ENCODE results near the gene CSTA.

DNA sequence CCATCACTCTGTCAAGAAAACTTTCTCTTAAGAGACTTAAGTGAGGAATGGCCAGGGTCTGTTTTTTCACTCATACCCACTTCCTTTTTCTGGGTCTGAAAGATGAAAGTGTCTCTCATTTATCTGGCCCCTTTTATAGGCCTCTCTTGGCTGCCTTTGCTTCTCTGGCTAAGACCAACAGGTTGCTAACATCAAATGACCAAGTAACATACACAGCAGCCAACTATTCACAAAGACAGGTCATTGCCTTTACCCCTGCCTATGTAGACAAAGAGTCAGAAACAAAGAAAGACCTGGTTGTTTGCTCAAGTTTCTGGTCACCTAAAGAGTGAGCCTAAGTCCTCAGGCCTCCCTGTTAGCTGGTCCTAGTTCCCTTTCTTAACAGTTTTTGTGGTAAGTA is 24.0 kb upstream of the CSTA start:
- TF ChIP-seq CTCF (IDR thresholded peaks at IDR 0.05) (no peak), POLR2A (IDR thresholded peaks at IDR 0.05) (no peak)
